Natural killer cell (primary cell): ENCODE results near the gene SINHCAF. TPM values are rescaled to one million over a fixed set of nuclear protein-coding genes. Genes with fewer than 3 reads are reported as not detected.

Experiments
- ATAC-seq, 3 donors: fragments of 150-1000 bp in 2 of 3; fragments of 200-7000 bp in 1 of 3; cut with Tn5 transposase; 1 replicate in 1 of 3; 2 replicates in 2 of 3; pipeline ENCODE4 v1.10.0; 2021; ENCODE audit warnings: mild to moderate bottlenecking in 2 of 3, moderate library complexity in 2 of 3
- DNase-seq, 2 donors: peaks; one replicate each; pipeline versions ENCODE4 v3.0.0 to v3.0.0-alpha.2; 2013 to 2021; ENCODE audit warnings: mixed read lengths in 1 of 2
- H3K27ac ChIP-seq: one replicate; pipeline ENCODE4 v1.5.1; 2013; ENCODE audit warnings: mild to moderate bottlenecking, low read length
- H3K27me3 ChIP-seq: one replicate; pipeline ENCODE4 v1.6.1; 2013; ENCODE audit warnings: low read length; ENCODE audit not compliant: control insufficient read depth, insufficient read depth
- H3K36me3 ChIP-seq: one replicate; pipeline ENCODE4 v1.6.1; 2013; ENCODE audit warnings: low read length; ENCODE audit not compliant: control insufficient read depth, insufficient read depth
- H3K4me1 ChIP-seq: one replicate; pipeline ENCODE4 v1.6.1; 2013; ENCODE audit warnings: low read length; ENCODE audit not compliant: control insufficient read depth, insufficient read depth
- H3K4me3 ChIP-seq: one replicate; pipeline ENCODE4 v1.5.1; 2013; ENCODE audit warnings: low read length
- H3K9me3 ChIP-seq: one replicate; pipeline ENCODE4 v1.6.1; 2013; ENCODE audit warnings: low read length; ENCODE audit not compliant: control insufficient read depth, insufficient read depth
- H3K27ac Mint-ChIP-seq, 2 donors: one replicate each; pipeline ENCODE4 v1.8.0; 2022; ENCODE audit warnings: mild to moderate bottlenecking in 2 of 2, mixed read lengths in 2 of 2, moderate library complexity in 1 of 2
- H3K27me3 Mint-ChIP-seq, 2 donors: one replicate each; pipeline ENCODE4 v1.8.0; 2022; ENCODE audit warnings: low read depth in 2 of 2, mixed read lengths in 2 of 2
- H3K36me3 Mint-ChIP-seq: one replicate; pipeline ENCODE4 v1.8.0; 2022; ENCODE audit warnings: mixed read lengths
- H3K4me1 Mint-ChIP-seq, 2 donors: one replicate each; pipeline ENCODE4 v1.8.0; 2022; ENCODE audit warnings: mixed read lengths in 2 of 2
- H3K4me3 Mint-ChIP-seq: one replicate; pipeline ENCODE4 v1.8.0; 2022; ENCODE audit warnings: mild to moderate bottlenecking, moderate library complexity, mixed read lengths
- H3K9me3 Mint-ChIP-seq, 2 donors: one replicate each; pipeline ENCODE4 v1.8.0; 2022; ENCODE audit warnings: mixed read lengths in 2 of 2
- WGBS: methylation state at CpG from one replicate; pipeline ENCODE4 v1.1.7; 2013; ENCODE audit warnings: missing lambda C conversion rate; ENCODE audit not compliant: insufficient coverage; 5-methylcytosine and 5-hydroxymethylcytosine counted together
- intact Hi-C: fragments of 100-400 bp; cut with micrococcal nuclease; formaldehyde crosslinking; loops from one replicate; pipeline ENCODE4 v1.14.2; 2022
- total RNA-seq, 4 donors: library from RNA; stranded (reverse); fragments of 120-200 nt in 1 of 4; gene quantifications; one replicate each; pipeline versions ENCODE4 v1.2.3 to v1.2.4, GENCODE V29; 2013 to 2022
- TF ChIP-seq, protein P1 (sequence below): fragments of 200-600 bp; IDR thresholded peaks from one replicate; pipeline ENCODE4 v1.8.0; 2022; ENCODE audit warnings: antibody characterized with exemption

Gene SINHCAF
- total RNA-seq, 3 donors from 2014 or later (not counting 1 experiment from before 2014, with no cell fraction given), result 40.4 to 55.0 (median 41.0) TPM

DNA sequence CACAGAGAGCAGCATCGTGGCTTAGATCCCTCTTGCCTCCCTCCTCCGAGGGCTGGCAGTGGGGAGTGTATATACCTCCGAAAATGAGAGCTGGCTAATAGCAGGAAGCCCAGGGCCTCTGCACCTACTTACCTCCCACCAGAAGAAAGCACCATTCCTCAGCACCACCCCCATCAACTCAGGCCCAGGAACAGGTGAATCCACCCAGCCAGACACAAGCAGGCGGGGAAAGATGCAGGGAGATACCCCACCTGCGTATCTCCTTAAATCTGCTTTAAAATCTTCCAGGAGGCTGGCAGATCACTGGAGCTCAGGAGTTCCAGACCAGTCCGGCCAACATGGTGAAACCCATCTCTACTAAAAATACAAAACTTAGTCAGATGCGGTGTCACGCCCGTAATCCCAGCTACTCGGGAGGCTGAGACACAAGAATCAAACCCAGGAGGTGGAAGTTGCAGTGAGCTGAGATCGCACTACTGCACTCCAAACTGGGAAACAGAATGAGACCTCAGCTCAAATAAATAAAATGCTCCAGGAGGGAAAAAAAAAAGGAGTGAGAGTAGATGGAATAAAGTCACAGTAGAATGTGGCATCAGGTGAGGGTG lies 93.5 kb downstream of the SINHCAF start:
- H3K4me1 Mint-ChIP-seq, result no peaks in the 10 kb centered on the region
- H3K36me3 ChIP-seq, result no peaks in the 10 kb centered on the region
- no peaks in the 10 kb centered on the region for H3K9me3 ChIP-seq
- H3K9me3 Mint-ChIP-seq, result no peaks in the 10 kb centered on the region
- ATAC-seq, result no peak
- H3K4me1 ChIP-seq, result no peaks in the 10 kb centered on the region
- TF ChIP-seq, protein P1, sequence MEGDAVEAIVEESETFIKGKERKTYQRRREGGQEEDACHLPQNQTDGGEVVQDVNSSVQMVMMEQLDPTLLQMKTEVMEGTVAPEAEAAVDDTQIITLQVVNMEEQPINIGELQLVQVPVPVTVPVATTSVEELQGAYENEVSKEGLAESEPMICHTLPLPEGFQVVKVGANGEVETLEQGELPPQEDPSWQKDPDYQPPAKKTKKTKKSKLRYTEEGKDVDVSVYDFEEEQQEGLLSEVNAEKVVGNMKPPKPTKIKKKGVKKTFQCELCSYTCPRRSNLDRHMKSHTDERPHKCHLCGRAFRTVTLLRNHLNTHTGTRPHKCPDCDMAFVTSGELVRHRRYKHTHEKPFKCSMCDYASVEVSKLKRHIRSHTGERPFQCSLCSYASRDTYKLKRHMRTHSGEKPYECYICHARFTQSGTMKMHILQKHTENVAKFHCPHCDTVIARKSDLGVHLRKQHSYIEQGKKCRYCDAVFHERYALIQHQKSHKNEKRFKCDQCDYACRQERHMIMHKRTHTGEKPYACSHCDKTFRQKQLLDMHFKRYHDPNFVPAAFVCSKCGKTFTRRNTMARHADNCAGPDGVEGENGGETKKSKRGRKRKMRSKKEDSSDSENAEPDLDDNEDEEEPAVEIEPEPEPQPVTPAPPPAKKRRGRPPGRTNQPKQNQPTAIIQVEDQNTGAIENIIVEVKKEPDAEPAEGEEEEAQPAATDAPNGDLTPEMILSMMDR, result no peak
- no peaks in the 10 kb centered on the region for H3K36me3 Mint-ChIP-seq
- no peak for DNase-seq
- H3K27ac ChIP-seq, result no peak overlapping the region
- no peak overlapping the region for H3K4me3 Mint-ChIP-seq
- H3K4me3 ChIP-seq, result no peak overlapping the region
- peaks cover 16% of the 10 kb centered on the region in 2 donors for H3K27me3 Mint-ChIP-seq
- H3K27me3 ChIP-seq, result no peaks in the 10 kb centered on the region
- WGBS, result 72% methylated on average over 11 of the region's 11 CpGs
- no peak overlapping the region for H3K27ac Mint-ChIP-seq
- intact Hi-C loops, result loop anchor here (10.0 kb wide), 1 partner anchor 388 kb away; no protein-coding TSS in a partner anchor

DNA sequence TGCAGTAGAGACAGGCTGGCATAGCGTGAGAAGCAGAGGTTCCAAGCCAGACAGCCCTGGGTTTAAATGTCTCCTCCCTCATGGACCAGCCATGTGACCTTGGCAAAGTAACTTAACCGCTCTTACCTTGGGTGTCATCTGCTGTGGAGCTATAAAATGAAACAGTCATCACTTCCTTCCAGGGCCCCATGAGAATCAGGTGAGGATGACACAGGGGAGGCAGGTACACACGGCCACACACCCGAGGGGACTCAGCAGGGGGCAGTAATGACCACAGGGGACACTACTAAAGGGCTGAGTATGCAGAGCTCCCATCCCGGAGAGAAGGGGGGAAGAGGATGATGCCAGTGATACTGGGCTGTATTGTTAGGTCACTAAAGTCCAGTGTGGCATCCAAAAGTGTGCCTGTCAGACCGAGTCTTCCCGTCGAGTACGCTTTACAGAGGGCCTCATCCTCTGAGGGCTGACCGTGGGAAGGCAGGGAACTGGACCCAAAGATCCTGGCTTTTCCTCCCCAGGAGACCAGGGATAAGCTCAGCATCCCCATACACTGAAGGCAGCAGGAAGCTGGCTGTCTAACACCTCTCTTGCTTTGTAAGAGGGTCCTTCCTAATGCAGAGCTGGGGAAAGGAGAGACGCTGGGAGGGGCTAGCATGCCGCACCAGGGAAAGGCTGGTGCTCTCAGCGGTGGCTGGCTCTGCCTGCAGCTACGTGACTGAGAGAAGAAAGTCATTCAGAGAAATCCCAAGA lies 94.2 kb downstream of the SINHCAF start:
- Mint-ChIP-seq H3K4me1 (no peaks in the 10 kb centered on the region), H3K27me3 (peaks cover 10 to 11% of the 10 kb centered on the region in 2 donors), H3K36me3 (no peaks in the 10 kb centered on the region), H3K27ac (no peak overlapping the region), H3K9me3 (no peaks in the 10 kb centered on the region), H3K4me3 (no peak overlapping the region)
- TF ChIP-seq, protein P1, result no peak
- ATAC-seq (no peak), DNase-seq (no peak)
- Histone ChIP-seq H3K36me3 (no peaks in the 10 kb centered on the region), H3K4me1 (no peaks in the 10 kb centered on the region), H3K27me3 (no peaks in the 10 kb centered on the region), H3K27ac (no peak overlapping the region), H3K4me3 (no peak overlapping the region), H3K9me3 (no peaks in the 10 kb centered on the region)
- intact Hi-C loops, result loop anchor here (10.0 kb wide), 1 partner anchor 387 kb away; no protein-coding TSS in a partner anchor
- 87% methylated on average over 14 of the region's 14 CpGs for WGBS
